Heart right ventricle (tissue), 16 donors: ENCODE data around the gene RAC3. TPM values are rescaled to one million over a fixed set of nuclear protein-coding genes. Genes with fewer than 3 reads are reported as not detected.
A peak's percentile ranks its signal among the peaks of the same experiment; 100 is the strongest.

Experiments used
- ATAC-seq, 8 donors: fragments of 200-7000 bp; cut with Tn5 transposase; one replicate each; pipeline ENCODE4 v1.9.1; 2020; ENCODE audit warnings: mild to moderate bottlenecking in 8 of 8, moderate library complexity in 8 of 8, moderate number of reproducible peaks in 1 of 8
- DNase-seq, 2 donors: peaks; one replicate each; pipeline ENCODE4 v3.0.0-alpha.2; 2020
- H3K27ac ChIP-seq, 10 donors: fragments of 200-600 bp; sonication (generic) in 2 of 10; one replicate each; pipeline versions ENCODE4 v1.5.0 to v1.8.0; 2020 to 2022; ENCODE audit warnings: mild to moderate bottlenecking in 3 of 10
- H3K27me3 ChIP-seq, 7 donors: fragments of 200-600 bp; one replicate each; pipeline ENCODE4 v1.8.0; 2021 to 2022; ENCODE audit warnings: mild to moderate bottlenecking in 2 of 7
- H3K36me3 ChIP-seq, 9 donors: fragments of 200-600 bp; sonication (generic) in 1 of 9; one replicate each; pipeline versions ENCODE4 v1.5.0 to v1.8.0; 2020 to 2022; ENCODE audit warnings: mild to moderate bottlenecking in 2 of 9
- H3K4me1 ChIP-seq, 9 donors: fragments of 200-600 bp; sonication (generic) in 1 of 9; one replicate each; pipeline versions ENCODE4 v1.5.0 to v1.8.0; 2020 to 2022; ENCODE audit warnings: mild to moderate bottlenecking in 4 of 9
- H3K4me3 ChIP-seq, 10 donors: fragments of 200-600 bp; sonication (generic) in 2 of 10; one replicate each; pipeline versions ENCODE4 v1.5.0 to v1.8.0; 2020 to 2022; ENCODE audit warnings: mild to moderate bottlenecking in 7 of 10, moderate library complexity in 2 of 10
- H3K9me3 ChIP-seq, 11 donors: fragments of 200-600 bp in 10 of 11; sonication (generic) in 2 of 11; one replicate each; pipeline versions ENCODE4 v1.5.0 to v1.8.0; 2013 to 2022; ENCODE audit warnings: mild to moderate bottlenecking in 2 of 11, control low read depth in 1 of 11, moderate library complexity in 1 of 11
- WGBS, 2 donors: extraction: QIAGEN DNeasy Blood & Tissue Kit; methylation state at CpG; one replicate each; pipeline ENCODE4 v1.1.7; 2013; ENCODE audit warnings: inconsistent platforms in 1 of 2; 5-methylcytosine and 5-hydroxymethylcytosine counted together
- intact Hi-C, 10 donors: fragments of 100-400 bp; cut with DNase I; formaldehyde crosslinking; loops; one replicate each; pipeline versions ENCODE4 v1.11.1 to v1.14.2; 2022
- polyA plus RNA-seq, 2 donors: library from polyadenylated mRNA; stranded (reverse); fragments of 200-250 nt; gene quantifications; one replicate each; pipeline ENCODE4 v1.2.3, GENCODE V29; 2013
- total RNA-seq, 10 donors: library from RNA; stranded (reverse); fragmentation: NEBNext Ultra II Directional in 3 of 10; extraction: Animal tissue kit (Norgen Biotek cat#: 25700) in 3 of 10; gene quantifications; one replicate each; pipeline versions ENCODE4 v1.2.1 to v1.2.4, GENCODE V29; 2021 to 2023
- TF ChIP-seq, protein P1 (sequence below), 9 donors: fragments of 200-600 bp; sonication (generic) in 2 of 9; IDR thresholded peaks; one replicate each; pipeline versions ENCODE4 v1.5.0 to v1.8.0; 2021 to 2022; ENCODE audit warnings: antibody characterized with exemption in 9 of 9, mild to moderate bottlenecking in 5 of 9, moderate library complexity in 1 of 9
- donor health status: Arrhythmogenic right ventricular cardiomyopathy.
- donor health status: ischemic (EF 13 %, LVEDD 7.1; RV severe dilation, severe dysfunction).
- donor health status: healthy with polysubstance abuse.
- donor health status: DM: no; HTN: yes; CAD: no.
- donor health status: DM: no; HTN: no; CAD: no.
- donor health status: ischemic (EF 25% LVEDD 6.9; RV normal size, moderate dysfunction).
- donor health status: ischemic (EF 25% LVEDD 5.7; RV mildly dilated, moderate dysfunction).
- donor health status: healthy.
- donor health status: DM: yes; HTN: yes; CAD: no.
- donor health status: Ischemic cardiomyopathy.
- donor health status: ischemic (EF 35%, LVEDD 5.7; RV mildly dilated, moderate dysfunction).
- donor health status: nonischemic (EF 11% LVEDD 7.7; RV severe dilation, severe dysfunction).
- donor health status: DM: yes; HTN: yes; CAD: no.
- donor health status: PGD.
- donor health status: ischemic (EF 29% LVEDD 5.4; RV normal size, mild dysfunction).
- donor health status: nonischemic (EF 23%, LVEDD 6.1; RV moderate dilation, normal function).

The RAC3 gene
- total and polyA plus RNA-seq, 12 donors = 0.82 to 3.3 (median 1.1) TPM

DNA sequence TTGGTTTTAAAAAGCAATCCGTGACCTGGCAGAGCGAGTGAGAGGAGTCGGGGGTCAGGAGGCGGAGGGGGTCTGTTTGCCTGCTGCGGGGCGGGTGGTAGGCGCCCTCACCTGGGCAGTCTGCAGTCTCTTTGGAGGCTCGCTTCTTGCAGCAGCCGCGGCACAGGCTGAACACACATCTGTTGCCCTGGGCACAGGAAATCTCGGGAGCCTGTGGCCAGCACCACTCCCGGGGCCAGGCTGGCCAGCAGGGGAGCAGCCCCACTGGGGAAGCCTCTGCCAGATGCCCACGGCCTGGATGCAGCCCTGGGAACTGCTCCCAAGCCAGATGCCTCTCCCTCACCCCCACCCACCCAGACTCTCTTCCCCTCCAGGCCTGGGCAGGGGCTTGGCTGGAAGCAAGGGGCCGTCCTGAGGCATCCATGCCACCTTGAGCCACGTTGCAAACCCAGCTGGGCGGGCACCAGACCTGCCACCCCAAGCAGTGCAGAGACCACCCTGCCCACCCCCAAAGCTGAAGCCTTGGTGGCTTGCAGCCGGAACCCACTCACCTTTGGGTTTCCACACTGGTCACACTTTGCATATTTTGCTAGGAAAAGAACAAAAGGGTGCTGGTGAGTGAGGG, 26.9 kb downstream of the RAC3 start:
- H3K9me3 ChIP-seq = no peaks in the 10 kb centered on the region
- TF ChIP-seq, protein P1, sequence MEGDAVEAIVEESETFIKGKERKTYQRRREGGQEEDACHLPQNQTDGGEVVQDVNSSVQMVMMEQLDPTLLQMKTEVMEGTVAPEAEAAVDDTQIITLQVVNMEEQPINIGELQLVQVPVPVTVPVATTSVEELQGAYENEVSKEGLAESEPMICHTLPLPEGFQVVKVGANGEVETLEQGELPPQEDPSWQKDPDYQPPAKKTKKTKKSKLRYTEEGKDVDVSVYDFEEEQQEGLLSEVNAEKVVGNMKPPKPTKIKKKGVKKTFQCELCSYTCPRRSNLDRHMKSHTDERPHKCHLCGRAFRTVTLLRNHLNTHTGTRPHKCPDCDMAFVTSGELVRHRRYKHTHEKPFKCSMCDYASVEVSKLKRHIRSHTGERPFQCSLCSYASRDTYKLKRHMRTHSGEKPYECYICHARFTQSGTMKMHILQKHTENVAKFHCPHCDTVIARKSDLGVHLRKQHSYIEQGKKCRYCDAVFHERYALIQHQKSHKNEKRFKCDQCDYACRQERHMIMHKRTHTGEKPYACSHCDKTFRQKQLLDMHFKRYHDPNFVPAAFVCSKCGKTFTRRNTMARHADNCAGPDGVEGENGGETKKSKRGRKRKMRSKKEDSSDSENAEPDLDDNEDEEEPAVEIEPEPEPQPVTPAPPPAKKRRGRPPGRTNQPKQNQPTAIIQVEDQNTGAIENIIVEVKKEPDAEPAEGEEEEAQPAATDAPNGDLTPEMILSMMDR (IDR thresholded peaks at IDR 0.05) = no peak
- ATAC-seq (no peak), DNase-seq (peak in 1 of 2 donors; percentile 6)
- H3K4me1 ChIP-seq = peaks cover 0 to 8% (median 4%) of the 10 kb centered on the region in 9 donors
- WGBS, 2 donors = 77 to 80% methylated on average over 17 of the region's 17 CpGs
- intact Hi-C loops = no loop called here
- peaks cover 3 to 98% (median 35%) of the 10 kb centered on the region in 9 donors for H3K36me3 ChIP-seq
- H3K27me3 ChIP-seq = no peaks in the 10 kb centered on the region
- H3K27ac ChIP-seq = no peak overlapping the region
- no peak overlapping the region for H3K4me3 ChIP-seq

DNA sequence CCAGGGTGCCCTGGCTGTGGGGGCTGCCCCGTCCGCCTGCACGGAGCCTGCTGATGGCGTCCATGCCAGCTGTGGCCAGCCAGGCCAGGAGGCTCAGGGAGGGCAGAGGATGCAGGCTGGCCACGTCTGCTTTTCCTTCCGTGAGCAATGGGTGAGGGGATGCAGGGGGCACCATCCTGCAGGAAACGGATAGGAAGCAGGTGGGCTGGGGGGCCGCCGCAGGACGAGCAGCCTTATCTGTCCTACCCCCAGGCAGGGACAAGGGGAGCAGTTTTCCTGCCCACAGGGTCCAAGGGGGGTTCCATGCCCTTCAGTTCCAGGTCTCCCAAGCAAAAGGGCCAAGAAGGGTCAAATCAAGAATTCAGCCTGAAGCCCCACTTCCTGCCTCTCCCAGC, 27.4 kb downstream of the RAC3 start:
- H3K27ac ChIP-seq = no peak overlapping the region
- H3K4me1 ChIP-seq = peaks cover 0 to 8% (median 1%) of the 10 kb centered on the region in 9 donors
- intact Hi-C loops = no loop called here
- H3K27me3 ChIP-seq = no peaks in the 10 kb centered on the region
- DNase-seq = no peak
- no peak for ATAC-seq
- H3K4me3 ChIP-seq = no peak overlapping the region
- WGBS, 2 donors = 78 to 82% methylated on average over 10 of the region's 10 CpGs
- TF ChIP-seq, protein P1 (IDR thresholded peaks at IDR 0.05) = no peak
- H3K36me3 ChIP-seq = peaks cover 3 to 97% (median 32%) of the 10 kb centered on the region in 9 donors
- no peaks in the 10 kb centered on the region for H3K9me3 ChIP-seq

DNA sequence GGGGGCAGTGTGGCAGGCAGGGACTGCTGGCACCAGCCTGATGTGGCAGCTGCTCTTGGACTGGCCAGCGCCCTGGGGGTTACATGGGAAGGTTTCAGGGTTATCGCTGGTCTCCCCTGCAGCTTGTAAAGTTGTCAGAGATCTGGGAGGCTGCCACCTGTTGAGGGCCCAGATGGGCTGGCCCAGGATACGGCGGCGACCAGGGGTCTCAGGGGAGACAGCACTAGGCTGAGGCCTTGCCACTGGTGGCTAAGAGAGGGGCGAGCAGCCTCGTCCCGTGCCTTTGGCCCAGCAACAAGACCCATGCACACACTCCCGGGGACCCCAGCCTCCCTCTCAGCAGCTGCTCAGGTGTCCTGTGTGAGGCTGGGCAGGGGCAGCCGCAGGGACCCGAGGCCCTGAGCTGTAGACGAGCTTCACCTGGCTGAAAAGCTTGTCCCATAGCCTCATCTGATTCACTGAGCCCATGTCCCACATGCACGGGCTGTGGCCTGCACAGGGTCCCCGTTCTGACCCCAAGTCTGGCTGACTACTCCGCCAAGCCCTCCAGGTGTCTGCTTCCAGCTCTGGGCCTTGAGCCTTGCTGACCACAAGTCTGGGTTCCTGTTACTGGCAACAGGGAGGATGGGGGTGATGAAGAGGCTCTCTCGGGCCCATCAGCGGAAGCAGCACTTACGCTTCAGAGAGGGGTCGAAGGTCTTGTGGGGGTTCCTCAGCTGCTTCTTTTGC, 28.0 kb downstream of the RAC3 start:
- 76 to 77% methylated on average over 19 of the region's 19 CpGs for WGBS, 2 donors
- H3K36me3 ChIP-seq = peaks cover 3 to 97% (median 30%) of the 10 kb centered on the region in 9 donors
- H3K4me1 ChIP-seq = peaks cover 4 to 12% (median 7%) of the 10 kb centered on the region in 9 donors
- TF ChIP-seq, protein P1 (IDR thresholded peaks at IDR 0.05) = no peak
- H3K27ac ChIP-seq = no peak overlapping the region
- H3K27me3 ChIP-seq = no peaks in the 10 kb centered on the region
- intact Hi-C loops = no loop called here
- no peak for DNase-seq
- H3K4me3 ChIP-seq = no peak overlapping the region
- no peaks in the 10 kb centered on the region for H3K9me3 ChIP-seq
- no peak for ATAC-seq

DNA sequence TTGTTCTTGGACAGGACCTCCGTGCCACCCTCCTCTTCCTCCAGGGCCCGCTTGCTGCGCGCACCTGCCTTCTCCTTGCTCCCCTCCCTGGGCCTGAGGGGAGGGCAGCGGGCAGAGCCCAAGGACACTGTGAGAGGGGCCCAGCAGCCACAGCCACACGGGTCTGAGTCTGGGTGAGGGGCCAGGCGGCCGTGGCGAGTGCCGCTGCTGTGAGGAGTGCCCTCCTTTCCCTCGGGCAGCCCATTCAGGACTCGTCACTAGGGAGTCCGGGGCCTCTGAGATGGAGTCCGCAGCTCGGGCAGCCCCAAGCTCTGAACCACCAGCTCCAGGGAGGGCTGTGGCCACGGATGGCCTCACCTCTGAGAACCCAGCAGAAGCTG, 28.5 kb downstream of the RAC3 start:
- 84 to 89% methylated on average over 16 of the region's 16 CpGs for whole genome bisulfite sequencing, 2 donors
- peaks cover 2 to 92% (median 30%) of the 10 kb centered on the region in 9 donors for H3K36me3 ChIP-seq
- H3K4me3 ChIP-seq = no peak overlapping the region
- TF ChIP-seq, protein P1 (IDR thresholded peaks at IDR 0.05) = no peak
- no peaks in the 10 kb centered on the region for H3K27me3 ChIP-seq
- H3K4me1 ChIP-seq = peaks cover 9 to 18% (median 12%) of the 10 kb centered on the region in 9 donors
- H3K27ac ChIP-seq = no peak overlapping the region
- intact Hi-C loops = no loop called here
- no peak for ATAC-seq
- H3K9me3 ChIP-seq = no peaks in the 10 kb centered on the region
- DNase-seq = no peak
